ENCODE results near the gene SLC6A19.
"Not testable (repeated sequence)": the region's sequence is repeated elsewhere in the genome, so short reads cannot be mapped to it uniquely, and the experiment has no call there.

Gene SLC6A19

GRCh38 chr5:1226231-1226630 is 24.8 kb downstream of the SLC6A19 start:
- DNase-seq: no peak

- DNase-seq: no peak
Observed at GRCh38 chr5:1226839-1227581, 25.6 kb downstream of the SLC6A19 start.

- DNase-seq: no peak
Observed at GRCh38 chr5:1227667-1228066, 26.3 kb downstream of the SLC6A19 start.

GRCh38 chr5:1228120-1228519 is 26.7 kb downstream of the SLC6A19 start:
- DNase-seq: no peak

- not testable (repeated sequence) for DNase-seq
Observed at GRCh38 chr5:1229023-1229422, 27.6 kb downstream of the SLC6A19 start.

- DNase-seq: no peak
Observed at GRCh38 chr5:1229822-1230221, 28.4 kb downstream of the SLC6A19 start.

- no peak for DNase-seq
Observed at GRCh38 chr5:1230551-1230950, 29.2 kb downstream of the SLC6A19 start.

GRCh38 chr5:1231354-1231905 is 30.0 kb downstream of the SLC6A19 start:
- DNase-seq: no peak

GRCh38 chr5:1232780-1233179 is 31.4 kb downstream of the SLC6A19 start:
- DNase-seq: no peak

GRCh38 chr5:1235379-1235778 is 34.0 kb downstream of the SLC6A19 start:
- DNase-seq: no peak

- no peak for DNase-seq
Observed at GRCh38 chr5:1235838-1236237, 34.4 kb downstream of the SLC6A19 start.

- DNase-seq: no peak
Observed at GRCh38 chr5:1239505-1240251, 38.3 kb downstream of the SLC6A19 start.

- DNase-seq: no peak
Observed at GRCh38 chr5:1240496-1241260, 39.3 kb downstream of the SLC6A19 start.

- no peak for DNase-seq
Observed at GRCh38 chr5:1241509-1242080, 40.2 kb downstream of the SLC6A19 start.

GRCh38 chr5:1242733-1243486 is 41.5 kb downstream of the SLC6A19 start:
- no peak for DNase-seq

- DNase-seq: no peak
Observed at GRCh38 chr5:1243487-1244130, 42.2 kb downstream of the SLC6A19 start.

GRCh38 chr5:1244255-1244654 is 42.9 kb downstream of the SLC6A19 start:
- no peak for DNase-seq

- DNase-seq: no peak
Observed at GRCh38 chr5:1244976-1245375, 43.6 kb downstream of the SLC6A19 start.

GRCh38 chr5:1245905-1246576 is 44.6 kb downstream of the SLC6A19 start:
- DNase-seq: no peak

- DNase-seq: no peak
Observed at GRCh38 chr5:1246711-1247431, 45.5 kb downstream of the SLC6A19 start.
